Retinal pigment epithelial cell (primary cell): ENCODE results near the gene SLC22A17.
A peak's percentile ranks its signal among the peaks of the same experiment; 100 is the strongest.

ENCODE experiments used
- DNase-seq: peaks from one replicate; pipeline ENCODE4 v3.0.0-alpha.2; 2010; ENCODE audit warnings: low read depth
- H3K4me3 ChIP-seq: 2 replicates; pipeline ENCODE4 v1.5.1; 2011; ENCODE audit warnings: mild to moderate bottlenecking, low read length, control low read depth, moderate library complexity
- CTCF ChIP-seq: conservative IDR thresholded peaks from 2 replicates; pipeline ENCODE4 v1.5.1; 2011; ENCODE audit warnings: low read depth, low read length, control low read depth, inconsistent platforms

Gene SLC22A17

GRCh38 chr14:23316300-23316699 lies 36.4 kb downstream of the SLC22A17 start:
- no peak for DNase-seq
- H3K4me3 ChIP-seq: no peak overlapping the region

GRCh38 chr14:23310546-23310945 lies 42.1 kb downstream of the SLC22A17 start:
- DNase-seq: no peak
- no peak for TF ChIP-seq CTCF
- no peak overlapping the region for H3K4me3 ChIP-seq

More at GRCh38 chr14:23316300-23316699, 36.4 kb downstream of the SLC22A17 start:
- no peak for TF ChIP-seq CTCF

GRCh38 chr14:23308721-23309445 lies 43.8 kb downstream of the SLC22A17 start:
- H3K4me3 ChIP-seq: no peak overlapping the region
- no peak for TF ChIP-seq CTCF
- no peak for DNase-seq

GRCh38 chr14:23307687-23308644 lies 44.7 kb downstream of the SLC22A17 start:
- no peak for TF ChIP-seq CTCF
- no peak for DNase-seq
- H3K4me3 ChIP-seq: peak overlapping the region; percentile 94

GRCh38 chr14:23307146-23307530 lies 45.5 kb downstream of the SLC22A17 start:
- no peak for TF ChIP-seq CTCF
- DNase-seq: no peak
- peak overlapping the region; percentile 94 for H3K4me3 ChIP-seq

- peak within 1 kb of the TSS; percentile 94 for H3K4me3 ChIP-seq
- DNase-seq: peak; percentile 59
- no peak for TF ChIP-seq CTCF
Observed at GRCh38 chr14:23306412-23307145, 46.1 kb downstream of the SLC22A17 start, which contains the start of gene BCL2L2. BCL2L2 (plus strand) TSS chr14:23306833; CDS start chr14:23307768, 935 bp downstream.
